NCI-H2171 treated with DMSO at 0.1 percent for 48 hours (cell line): Measurements from ENCODE around the gene AOAH.

ENCODE experiments used
- DNase-seq: peaks from one replicate; lab custom pipeline; 2025; lab: John Stamatoyannopoulos, UW

Gene AOAH

DNA sequence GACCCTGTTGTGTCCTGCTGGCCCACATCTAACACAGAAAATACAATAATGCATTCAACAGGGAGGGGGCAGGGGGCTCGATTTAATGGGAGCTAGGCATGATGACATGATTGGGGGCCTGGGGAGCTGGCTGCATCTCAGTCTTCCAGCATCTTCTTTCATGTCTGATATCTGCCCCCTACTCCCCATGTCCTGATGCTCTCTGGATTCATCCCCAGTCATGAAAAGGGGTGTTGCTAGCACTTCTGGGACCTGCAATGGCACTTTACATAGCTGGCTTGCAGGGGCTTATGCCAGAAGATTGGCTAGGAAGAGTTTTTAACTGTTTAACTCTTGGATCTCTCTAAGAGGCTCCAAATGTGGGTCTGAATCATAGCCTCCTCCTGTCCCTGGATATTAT, 94.9 kb downstream of the AOAH start:
- no peak for DNase-seq

GRCh38 chr7:36627836-36628235, 96.5 kb downstream of the AOAH start:
- DNase-seq = no peak

- no peak for DNase-seq
These were observed 98.2 kb downstream of the AOAH start for GRCh38 chr7:36626111-36626510.

- no peak for DNase-seq
These were observed 99.0 kb downstream of the AOAH start for GRCh38 chr7:36625247-36625646.

GRCh38 chr7:36623247-36623646, 101.0 kb downstream of the AOAH start:
- no peak for DNase-seq

DNA sequence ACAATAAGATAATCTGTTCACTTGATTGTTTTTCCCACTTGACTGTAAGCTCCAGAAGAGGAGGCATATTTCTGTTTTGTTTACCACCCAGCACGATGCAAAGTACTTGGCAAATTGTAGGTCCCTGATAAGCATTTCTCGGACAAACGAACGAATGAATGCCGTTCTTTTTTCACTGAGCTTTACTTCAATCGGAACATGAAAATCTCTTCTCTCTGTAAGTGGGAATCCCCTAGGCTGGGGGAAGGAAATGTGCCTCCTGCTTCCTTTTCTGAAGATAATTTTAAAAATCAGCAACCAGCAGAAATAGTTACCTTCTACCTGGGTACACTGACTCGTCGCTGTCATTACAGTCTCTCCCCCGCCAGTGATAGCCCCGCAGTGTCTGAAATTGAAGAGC, 102.9 kb downstream of the AOAH start:
- DNase-seq = no peak

DNA sequence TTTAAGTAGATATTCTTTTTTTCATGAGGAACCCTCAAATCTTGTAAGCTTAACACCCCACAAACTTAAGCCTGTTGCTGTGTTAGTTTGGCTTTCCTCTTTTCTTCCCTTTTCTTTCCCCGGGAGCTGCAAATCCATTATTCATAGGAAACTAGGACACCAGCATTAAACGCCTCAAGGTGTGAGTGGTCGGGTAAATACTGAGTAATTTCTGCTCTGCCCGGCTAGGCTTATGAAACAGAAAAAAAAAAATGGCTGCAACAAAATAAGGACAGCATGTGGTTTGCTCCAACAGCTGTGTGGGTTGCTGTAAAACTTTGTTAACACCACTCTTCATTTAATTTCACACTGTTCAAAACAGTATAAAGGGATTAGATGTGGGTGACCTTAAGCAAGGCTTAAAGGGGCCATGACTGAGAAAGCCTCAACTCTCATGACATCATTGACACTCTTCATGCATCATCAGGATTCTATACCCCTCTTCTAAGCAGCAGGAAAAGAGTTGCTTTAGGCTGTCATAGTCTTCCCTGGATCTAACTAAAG, 104.1 kb downstream of the AOAH start:
- DNase-seq = no peak

- peak; percentile 22 for DNase-seq
These were observed 106.9 kb downstream of the AOAH start for GRCh38 chr7:36617408-36617807.

GRCh38 chr7:36615852-36616540, 108.3 kb downstream of the AOAH start:
- DNase-seq = no peak

DNA sequence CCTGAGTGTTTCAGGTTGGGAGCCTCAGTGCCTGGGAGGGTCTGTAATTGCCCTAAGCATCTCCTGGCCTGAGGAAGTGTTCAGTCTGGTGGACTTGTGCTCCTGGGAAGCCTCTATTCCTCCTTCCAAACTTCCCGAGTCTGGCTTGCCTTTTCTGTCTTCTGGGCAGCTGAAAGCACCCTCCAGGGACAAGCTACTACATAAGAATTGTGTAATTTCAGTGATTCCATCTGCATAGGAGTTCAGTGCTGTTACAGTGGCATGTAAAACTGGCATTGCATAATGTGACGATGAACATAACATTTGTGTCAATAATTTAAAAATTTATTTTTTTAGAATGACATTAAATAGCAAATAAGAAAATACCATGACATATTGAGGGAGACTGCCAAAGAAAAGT, 109.3 kb downstream of the AOAH start:
- DNase-seq = peak; percentile 16

GRCh38 chr7:36613031-36613614, 111.2 kb downstream of the AOAH start:
- DNase-seq = no peak

GRCh38 chr7:36611703-36612102, 112.6 kb downstream of the AOAH start:
- DNase-seq = no peak

DNA sequence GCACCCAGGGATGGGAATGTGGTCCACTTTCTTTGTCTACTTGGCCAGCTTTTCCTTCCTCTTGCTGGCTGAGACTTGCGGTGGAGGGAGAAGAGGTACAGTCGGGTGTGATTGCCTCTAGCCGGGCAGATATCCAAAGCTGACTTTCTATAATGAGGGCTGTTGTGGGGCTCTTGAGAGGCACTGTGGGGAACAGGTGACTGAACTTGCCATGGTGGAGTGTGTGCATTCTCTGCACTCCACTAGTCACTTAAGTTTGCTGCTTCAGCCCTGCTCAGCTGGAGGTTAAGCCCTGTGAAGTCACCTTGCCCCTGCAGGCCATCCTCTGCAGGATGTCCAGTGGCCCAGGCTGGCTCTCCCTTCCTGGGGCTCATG, 116.6 kb downstream of the AOAH start:
- DNase-seq = no peak

- peak; percentile 67 for DNase-seq
These were observed 117.1 kb downstream of the AOAH start for GRCh38 chr7:36606976-36607720.

GRCh38 chr7:36606153-36606975, 117.9 kb downstream of the AOAH start:
- peak; percentile 76 for DNase-seq

GRCh38 chr7:36605261-36606051, 118.8 kb downstream of the AOAH start:
- no peak for DNase-seq

DNA sequence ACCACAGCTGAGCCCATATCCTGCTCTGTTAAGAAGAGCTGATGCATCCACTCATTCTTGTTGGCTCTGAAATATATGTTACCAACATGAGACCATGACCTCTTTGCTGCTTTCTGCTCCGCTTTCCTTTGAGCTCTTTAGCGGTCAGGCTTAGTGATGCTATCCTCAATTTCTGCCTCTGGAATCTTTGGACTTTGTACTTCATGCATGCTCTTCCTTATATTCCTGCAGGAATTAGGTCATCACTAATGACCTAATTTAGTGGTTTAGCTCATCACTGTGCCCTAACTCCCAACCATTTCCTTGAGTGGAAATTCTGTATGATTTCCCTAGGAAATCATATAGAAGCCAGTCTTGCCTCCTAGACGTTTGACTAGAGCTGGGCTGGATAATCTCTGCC, 119.5 kb downstream of the AOAH start:
- no peak for DNase-seq

- DNase-seq = no peak
These were observed 121.1 kb downstream of the AOAH start for GRCh38 chr7:36602934-36603887.

DNA sequence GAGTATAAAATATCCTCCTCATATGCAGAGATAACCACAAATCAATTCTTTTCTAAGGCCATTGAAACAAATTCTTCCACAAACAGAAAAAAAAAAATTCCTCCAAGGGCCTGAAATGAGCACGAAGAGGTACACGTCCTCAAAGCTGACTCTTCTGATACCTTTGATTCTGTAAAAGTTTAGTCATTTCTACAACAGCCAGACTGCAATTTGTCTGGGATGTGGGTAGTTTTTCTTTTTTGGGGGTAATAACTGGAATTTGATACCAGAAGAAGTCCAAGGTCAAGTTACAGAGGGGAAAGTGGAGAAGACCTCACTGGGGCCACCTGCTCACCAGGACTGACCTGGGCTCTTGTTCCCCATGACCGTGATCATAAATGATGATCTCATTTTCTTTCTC, 121.8 kb downstream of the AOAH start:
- no peak for DNase-seq

DNA sequence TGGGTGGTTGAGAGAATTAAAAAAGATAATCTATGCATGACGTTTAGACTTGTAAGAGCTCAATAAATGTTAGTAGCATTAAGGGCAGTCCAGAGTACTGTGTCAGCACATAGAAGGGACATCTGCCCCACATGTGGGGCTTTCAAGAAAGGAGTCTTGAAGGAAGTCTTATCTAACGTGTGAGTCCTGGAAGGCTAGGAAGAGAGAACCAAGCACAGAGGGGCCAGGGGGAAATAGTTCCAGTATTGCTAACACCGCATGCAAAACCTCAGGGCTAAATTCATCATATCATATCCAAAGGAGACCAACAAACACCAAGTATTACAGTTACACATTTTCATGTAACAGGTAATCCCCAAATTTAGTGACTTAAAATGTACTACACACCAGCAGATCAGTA, 122.7 kb downstream of the AOAH start:
- no peak for DNase-seq
